AG09319 (cell line): Measurements from ENCODE around the gene POU6F2.

ENCODE experiments used
- DNase-seq: peaks from one replicate; pipeline ENCODE4 v3.0.0-alpha.2; 2010; ENCODE audit warnings: low read depth; ENCODE audit errors: extremely low read depth
- TF ChIP-seq, protein P1 (sequence below): IDR thresholded peaks from 2 replicates; pipeline ENCODE4 v1.5.1; 2011; ENCODE audit warnings: low read depth, mild to moderate bottlenecking, inconsistent platforms, low read length, moderate library complexity

The POU6F2 gene

DNA sequence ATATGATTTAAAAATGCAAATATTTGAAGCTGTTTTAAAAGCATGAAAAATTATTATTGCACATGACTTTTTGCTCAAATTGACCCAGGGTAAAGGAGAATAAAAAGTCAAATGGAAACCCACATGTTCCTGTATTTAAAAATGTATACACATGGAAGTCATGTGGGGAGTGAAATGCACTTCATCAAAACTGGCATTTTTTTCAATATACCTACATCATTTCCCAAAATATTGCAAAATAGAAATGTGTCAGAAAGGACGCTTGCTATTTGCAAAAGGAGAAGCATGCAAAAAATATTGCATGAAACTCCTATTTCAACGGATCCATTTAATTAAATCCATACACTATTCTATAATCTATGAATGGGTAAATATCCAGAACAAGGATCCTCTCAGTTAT is 117.0 kb downstream of the POU6F2 start:
- no peak for DNase-seq
- TF ChIP-seq, protein P1, sequence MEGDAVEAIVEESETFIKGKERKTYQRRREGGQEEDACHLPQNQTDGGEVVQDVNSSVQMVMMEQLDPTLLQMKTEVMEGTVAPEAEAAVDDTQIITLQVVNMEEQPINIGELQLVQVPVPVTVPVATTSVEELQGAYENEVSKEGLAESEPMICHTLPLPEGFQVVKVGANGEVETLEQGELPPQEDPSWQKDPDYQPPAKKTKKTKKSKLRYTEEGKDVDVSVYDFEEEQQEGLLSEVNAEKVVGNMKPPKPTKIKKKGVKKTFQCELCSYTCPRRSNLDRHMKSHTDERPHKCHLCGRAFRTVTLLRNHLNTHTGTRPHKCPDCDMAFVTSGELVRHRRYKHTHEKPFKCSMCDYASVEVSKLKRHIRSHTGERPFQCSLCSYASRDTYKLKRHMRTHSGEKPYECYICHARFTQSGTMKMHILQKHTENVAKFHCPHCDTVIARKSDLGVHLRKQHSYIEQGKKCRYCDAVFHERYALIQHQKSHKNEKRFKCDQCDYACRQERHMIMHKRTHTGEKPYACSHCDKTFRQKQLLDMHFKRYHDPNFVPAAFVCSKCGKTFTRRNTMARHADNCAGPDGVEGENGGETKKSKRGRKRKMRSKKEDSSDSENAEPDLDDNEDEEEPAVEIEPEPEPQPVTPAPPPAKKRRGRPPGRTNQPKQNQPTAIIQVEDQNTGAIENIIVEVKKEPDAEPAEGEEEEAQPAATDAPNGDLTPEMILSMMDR: no peak

DNA sequence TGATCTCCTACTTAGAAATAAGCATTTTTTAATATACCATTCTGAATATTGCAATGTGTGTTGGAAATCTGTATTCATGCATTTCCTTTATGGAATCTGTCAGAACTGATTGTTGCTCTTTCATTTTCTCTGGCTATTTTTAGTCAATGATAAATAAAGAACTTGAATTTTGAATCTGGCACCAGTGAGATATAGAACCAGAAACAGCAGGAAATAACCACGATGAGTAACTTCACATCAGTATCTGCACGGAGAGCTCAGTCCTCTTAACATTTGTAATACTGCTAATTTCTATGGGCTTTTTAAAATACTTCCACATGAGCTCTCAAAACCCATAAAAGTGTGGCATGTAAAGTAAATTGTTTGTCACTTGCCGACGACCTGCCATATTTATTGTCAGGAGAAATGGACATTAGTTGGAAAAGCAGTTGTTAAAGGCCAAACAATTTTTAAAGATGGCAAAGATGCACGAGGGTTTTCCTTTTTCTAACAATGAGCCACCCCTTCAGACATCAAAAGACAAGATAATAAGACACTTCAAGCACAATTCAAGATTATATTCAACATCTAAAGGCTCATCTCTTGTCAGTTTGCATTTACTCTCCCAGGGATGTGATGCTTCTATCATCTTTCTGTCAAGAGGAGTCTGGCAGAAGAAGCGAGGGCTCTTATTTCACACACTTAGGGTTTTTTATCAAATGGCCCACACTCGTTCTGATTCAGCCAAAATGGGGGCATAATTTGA is 118.3 kb downstream of the POU6F2 start:
- TF ChIP-seq, protein P1: no peak
- no peak for DNase-seq

DNA sequence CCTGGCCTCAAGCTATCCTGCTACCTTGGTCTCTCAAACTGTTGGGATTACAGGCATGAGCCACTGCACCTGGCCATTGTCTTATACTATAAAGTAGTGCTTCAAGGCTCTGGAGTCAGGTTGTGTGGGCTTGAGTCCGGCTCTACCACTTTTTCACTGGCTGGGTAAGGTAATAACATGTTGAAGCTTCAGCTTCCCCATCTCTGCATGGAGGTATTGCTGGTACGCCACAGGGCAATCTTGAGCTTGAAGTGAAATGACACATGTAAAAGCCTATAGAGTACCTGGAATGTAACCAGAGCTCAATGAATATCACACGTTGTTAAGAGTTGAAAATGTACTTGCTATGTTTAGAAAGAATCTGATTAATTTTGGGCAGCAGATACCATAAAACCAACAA is 120.8 kb downstream of the POU6F2 start:
- TF ChIP-seq, protein P1: no peak
- no peak for DNase-seq

DNA sequence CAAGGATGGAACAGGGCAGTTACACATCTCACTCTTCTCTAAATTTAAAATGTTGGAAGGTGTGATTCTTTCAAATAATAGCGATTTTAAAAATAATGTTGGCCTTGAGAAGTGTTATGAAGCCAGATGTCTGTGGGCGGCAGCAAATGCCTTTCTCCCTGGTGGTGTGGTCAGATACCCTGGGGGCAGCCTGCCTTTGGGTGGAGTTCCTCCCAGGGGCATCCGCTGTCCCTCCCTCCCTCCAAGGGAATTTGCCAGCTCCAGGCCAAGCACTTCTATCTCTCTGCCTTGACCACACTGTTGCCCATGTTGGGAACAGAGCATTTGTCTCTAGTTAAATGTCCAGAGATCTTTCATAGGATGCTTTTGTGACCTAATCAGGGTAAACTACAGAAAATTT is 121.4 kb downstream of the POU6F2 start:
- no peak for DNase-seq

DNA sequence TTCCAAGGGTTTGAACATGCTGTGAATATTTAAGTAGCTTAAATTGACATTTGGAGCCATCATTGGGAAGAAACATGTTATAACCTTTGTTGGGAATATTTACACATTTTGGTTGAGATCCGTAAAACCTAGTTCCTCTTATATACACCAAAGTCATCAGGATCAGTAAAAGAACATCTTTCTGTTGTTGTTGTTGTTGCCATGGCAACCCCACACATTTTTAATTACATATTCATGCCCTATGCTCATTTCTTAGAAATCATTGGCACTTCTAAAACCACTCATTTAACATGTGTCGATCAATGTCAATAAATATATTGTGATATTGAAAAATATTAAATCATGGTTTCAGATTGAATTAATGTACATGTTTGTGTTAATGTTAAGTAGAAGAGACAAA is 122.6 kb downstream of the POU6F2 start:
- TF ChIP-seq, protein P1: no peak
- no peak for DNase-seq

More for the DNA sequence above, 121.4 kb downstream of the POU6F2 start:
- TF ChIP-seq, protein P1: no peak

DNA sequence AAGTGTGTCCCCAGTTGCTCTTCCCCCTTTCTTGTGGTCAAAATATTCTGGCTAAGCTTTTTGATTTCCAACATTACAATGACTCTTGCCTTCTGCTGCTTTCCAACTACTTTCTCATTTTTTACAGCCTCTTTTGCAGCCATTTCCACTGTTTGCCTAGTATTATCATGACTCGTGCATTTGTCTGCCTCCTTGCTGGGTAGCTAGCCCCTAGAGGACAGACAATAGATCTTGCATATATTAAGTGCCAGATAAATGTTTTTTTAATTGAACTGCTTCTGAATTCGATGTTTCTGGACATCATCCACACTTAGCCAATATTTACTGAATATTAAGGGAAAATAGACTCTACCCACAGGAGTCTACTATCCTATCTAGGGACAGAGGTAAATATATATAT is 124.5 kb downstream of the POU6F2 start:
- DNase-seq: no peak
- TF ChIP-seq, protein P1: no peak

DNA sequence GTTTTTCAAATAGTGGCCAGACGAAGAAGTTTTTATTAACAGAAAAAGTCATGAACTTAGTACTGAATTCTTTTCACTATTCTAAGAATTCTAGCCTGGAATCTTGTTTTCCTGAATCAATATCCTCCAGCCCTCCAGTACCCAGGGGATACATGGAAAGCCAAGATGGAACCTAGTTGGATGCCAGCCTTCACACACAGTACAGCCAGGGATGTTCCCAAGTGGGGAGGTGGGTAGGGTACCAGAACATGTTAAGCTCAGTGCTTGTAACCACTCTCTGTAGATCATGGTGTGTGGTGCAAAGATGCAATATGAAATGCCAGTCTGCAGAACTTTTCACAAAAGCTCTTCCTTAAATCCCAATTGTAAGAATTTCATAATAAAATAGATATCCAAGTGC is 128.0 kb downstream of the POU6F2 start:
- TF ChIP-seq, protein P1: no peak
- DNase-seq: no peak
